ENCODE measurements around the gene NSG1.

DNA sequence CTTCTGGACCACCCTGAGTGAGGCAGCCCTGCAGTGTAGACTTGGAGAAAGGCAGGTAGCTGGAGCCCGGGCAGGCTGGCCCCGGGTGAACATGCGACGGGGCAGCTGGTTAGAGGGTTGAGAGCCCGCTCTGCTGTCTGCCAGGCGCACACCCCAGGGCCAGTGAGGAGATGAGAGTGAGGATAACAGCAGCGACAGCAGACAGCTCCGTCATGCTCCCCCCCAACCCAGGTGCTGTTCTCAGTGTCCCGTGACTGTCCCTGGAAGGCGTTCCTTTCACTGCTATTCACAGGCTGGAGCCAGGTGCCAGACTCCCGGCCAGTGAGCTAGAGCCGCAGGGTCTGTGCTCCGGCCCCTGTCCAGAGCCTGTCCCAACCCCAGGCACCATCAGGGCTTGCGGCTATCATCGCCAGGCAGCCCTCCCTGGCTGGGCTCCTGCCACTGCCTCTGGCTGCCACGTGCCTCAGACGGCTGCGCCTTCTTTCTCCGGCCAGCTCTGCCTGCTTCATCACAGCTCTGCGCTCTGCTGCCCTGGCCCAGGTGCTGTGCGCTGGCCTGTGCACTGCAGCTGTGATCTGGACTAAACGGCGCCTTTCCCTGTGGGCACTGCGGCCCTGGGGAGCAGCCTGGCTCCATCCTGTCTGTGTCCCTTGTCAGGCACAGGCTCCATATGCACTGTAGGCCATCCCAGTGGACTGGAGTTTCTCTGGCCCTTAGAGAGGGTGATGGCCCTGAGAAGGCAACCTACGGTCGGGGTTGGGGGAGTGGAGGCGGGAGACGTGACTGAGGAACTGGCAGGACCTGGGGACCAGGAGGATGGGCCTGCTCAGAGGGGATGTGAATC is 19.8 kb downstream of the NSG1 start:
- TF ChIP-seq, protein P1, sequence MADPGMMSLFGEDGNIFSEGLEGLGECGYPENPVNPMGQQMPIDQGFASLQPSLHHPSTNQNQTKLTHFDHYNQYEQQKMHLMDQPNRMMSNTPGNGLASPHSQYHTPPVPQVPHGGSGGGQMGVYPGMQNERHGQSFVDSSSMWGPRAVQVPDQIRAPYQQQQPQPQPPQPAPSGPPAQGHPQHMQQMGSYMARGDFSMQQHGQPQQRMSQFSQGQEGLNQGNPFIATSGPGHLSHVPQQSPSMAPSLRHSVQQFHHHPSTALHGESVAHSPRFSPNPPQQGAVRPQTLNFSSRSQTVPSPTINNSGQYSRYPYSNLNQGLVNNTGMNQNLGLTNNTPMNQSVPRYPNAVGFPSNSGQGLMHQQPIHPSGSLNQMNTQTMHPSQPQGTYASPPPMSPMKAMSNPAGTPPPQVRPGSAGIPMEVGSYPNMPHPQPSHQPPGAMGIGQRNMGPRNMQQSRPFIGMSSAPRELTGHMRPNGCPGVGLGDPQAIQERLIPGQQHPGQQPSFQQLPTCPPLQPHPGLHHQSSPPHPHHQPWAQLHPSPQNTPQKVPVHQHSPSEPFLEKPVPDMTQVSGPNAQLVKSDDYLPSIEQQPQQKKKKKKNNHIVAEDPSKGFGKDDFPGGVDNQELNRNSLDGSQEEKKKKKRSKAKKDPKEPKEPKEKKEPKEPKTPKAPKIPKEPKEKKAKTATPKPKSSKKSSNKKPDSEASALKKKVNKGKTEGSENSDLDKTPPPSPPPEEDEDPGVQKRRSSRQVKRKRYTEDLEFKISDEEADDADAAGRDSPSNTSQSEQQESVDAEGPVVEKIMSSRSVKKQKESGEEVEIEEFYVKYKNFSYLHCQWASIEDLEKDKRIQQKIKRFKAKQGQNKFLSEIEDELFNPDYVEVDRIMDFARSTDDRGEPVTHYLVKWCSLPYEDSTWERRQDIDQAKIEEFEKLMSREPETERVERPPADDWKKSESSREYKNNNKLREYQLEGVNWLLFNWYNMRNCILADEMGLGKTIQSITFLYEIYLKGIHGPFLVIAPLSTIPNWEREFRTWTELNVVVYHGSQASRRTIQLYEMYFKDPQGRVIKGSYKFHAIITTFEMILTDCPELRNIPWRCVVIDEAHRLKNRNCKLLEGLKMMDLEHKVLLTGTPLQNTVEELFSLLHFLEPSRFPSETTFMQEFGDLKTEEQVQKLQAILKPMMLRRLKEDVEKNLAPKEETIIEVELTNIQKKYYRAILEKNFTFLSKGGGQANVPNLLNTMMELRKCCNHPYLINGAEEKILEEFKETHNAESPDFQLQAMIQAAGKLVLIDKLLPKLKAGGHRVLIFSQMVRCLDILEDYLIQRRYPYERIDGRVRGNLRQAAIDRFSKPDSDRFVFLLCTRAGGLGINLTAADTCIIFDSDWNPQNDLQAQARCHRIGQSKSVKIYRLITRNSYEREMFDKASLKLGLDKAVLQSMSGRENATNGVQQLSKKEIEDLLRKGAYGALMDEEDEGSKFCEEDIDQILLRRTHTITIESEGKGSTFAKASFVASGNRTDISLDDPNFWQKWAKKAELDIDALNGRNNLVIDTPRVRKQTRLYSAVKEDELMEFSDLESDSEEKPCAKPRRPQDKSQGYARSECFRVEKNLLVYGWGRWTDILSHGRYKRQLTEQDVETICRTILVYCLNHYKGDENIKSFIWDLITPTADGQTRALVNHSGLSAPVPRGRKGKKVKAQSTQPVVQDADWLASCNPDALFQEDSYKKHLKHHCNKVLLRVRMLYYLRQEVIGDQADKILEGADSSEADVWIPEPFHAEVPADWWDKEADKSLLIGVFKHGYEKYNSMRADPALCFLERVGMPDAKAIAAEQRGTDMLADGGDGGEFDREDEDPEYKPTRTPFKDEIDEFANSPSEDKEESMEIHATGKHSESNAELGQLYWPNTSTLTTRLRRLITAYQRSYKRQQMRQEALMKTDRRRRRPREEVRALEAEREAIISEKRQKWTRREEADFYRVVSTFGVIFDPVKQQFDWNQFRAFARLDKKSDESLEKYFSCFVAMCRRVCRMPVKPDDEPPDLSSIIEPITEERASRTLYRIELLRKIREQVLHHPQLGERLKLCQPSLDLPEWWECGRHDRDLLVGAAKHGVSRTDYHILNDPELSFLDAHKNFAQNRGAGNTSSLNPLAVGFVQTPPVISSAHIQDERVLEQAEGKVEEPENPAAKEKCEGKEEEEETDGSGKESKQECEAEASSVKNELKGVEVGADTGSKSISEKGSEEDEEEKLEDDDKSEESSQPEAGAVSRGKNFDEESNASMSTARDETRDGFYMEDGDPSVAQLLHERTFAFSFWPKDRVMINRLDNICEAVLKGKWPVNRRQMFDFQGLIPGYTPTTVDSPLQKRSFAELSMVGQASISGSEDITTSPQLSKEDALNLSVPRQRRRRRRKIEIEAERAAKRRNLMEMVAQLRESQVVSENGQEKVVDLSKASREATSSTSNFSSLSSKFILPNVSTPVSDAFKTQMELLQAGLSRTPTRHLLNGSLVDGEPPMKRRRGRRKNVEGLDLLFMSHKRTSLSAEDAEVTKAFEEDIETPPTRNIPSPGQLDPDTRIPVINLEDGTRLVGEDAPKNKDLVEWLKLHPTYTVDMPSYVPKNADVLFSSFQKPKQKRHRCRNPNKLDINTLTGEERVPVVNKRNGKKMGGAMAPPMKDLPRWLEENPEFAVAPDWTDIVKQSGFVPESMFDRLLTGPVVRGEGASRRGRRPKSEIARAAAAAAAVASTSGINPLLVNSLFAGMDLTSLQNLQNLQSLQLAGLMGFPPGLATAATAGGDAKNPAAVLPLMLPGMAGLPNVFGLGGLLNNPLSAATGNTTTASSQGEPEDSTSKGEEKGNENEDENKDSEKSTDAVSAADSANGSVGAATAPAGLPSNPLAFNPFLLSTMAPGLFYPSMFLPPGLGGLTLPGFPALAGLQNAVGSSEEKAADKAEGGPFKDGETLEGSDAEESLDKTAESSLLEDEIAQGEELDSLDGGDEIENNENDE (IDR thresholded peaks at IDR 0.05; ENCODE audit: low read depth, low read length), result no peak
- TF ChIP-seq FOSL1 (tag; conservative IDR thresholded peaks at IDR 0.05) (no peak), POLR2AphosphoS5 (IDR thresholded peaks at IDR 0.05; ENCODE audit: control insufficient read depth, insufficient read depth, low read depth, low read length) (no peak), JUN (IDR thresholded peaks at IDR 0.05; ENCODE audit: borderline replicate concordance, low read depth, low read length) (no peak), JUN (CRISPR knock-in tag; IDR thresholded peaks at IDR 0.05; ENCODE audit: borderline replicate concordance) (no peak), TBP (optimal IDR thresholded peaks at IDR 0.05; ENCODE audit: low read depth, low read length) (no peak), GABPB1 (CRISPR knock-in tag; IDR thresholded peaks at IDR 0.05) (no peak), BRD4 (IDR thresholded peaks at IDR 0.05) (no peak)
